SKM-1 (cell line): Measurements from ENCODE around the gene TRIP12.
"Not testable (repeated sequence)": the region's sequence is repeated elsewhere in the genome, so short reads cannot be mapped to it uniquely, and the experiment has no call there.

ENCODE experiments used
- DNase-seq: peaks from one replicate; lab custom pipeline; 2025; ENCODE audit not compliant: unreplicated experiment; lab: John Stamatoyannopoulos, UW

TRIP12 gene

DNA sequence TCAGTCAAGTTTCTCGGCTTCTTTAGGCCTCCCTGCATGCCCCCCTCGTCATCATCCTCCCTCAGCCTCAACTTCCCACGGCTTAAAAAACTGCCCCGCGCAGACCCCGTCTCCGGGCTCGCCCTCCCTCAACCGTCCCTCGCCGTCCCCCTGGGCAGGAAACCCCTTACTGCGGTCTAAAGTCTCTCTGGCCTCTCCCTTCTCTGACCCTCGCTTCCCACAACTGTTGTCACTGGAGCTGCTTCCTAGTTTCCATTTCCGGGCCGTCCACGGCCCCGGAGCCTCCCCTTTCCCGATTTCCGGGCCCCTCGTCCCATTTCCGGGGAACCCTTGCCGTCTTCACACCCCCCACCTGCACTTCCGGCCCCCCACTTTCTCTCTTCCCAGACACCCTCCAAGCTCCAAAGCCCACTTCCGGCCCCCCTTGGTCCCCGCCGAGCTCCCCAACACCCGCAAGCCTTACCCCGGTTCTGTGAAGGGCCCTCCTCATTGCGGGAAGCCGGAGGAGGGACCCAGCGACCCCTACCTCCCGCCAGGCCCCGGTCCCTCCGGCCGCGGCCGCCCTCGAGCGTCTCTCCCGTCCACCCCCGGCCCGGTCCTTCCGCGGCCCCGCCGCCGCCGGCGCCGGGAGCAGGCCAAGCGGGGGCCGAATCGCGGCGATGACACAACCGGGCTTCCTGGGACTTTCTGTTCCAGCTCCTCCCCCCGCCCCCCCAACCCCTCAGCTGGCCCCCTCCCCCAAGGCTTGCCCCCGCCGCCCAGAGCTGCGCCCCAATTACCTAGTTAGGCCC lies 513 bp downstream of the TRIP12 start:
- DNase-seq = no peak

DNA sequence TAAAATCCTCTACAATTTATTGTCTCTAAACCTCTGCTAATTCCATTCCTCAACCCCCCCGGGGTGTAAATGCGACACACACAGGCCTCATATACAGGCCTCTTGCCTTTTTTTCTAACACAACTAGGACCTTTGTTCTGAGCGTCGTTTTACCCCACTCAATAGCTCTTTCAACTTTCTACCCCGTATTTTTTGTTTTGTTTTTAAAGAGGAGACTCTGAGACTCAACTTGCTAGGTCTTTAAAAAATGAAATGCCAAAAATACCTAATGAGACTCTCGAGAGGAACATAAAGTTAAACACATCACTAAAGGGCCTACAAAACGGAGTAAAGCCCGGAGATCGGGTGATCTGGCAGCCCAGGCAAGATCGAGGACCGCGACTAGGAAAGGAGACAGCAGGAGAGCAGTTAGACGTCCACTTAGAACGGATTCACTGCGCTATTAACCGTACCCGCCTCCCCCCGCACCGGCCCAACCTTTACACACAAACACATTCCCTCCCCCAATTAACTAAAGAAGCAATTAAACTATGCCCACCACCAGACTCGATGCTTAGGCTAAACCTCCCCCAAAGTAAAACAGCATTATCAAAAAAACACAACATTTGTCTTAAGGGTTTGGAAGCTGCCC lies 1.7 kb downstream of the TRIP12 start:
- DNase-seq = no peak

GRCh38 chr2:229917793-229918192 lies 4.0 kb downstream of the TRIP12 start:
- no peak for DNase-seq

GRCh38 chr2:229914171-229914570 lies 7.6 kb downstream of the TRIP12 start:
- DNase-seq = no peak

GRCh38 chr2:229910832-229911412 lies 10.9 kb downstream of the TRIP12 start:
- DNase-seq = no peak

DNA sequence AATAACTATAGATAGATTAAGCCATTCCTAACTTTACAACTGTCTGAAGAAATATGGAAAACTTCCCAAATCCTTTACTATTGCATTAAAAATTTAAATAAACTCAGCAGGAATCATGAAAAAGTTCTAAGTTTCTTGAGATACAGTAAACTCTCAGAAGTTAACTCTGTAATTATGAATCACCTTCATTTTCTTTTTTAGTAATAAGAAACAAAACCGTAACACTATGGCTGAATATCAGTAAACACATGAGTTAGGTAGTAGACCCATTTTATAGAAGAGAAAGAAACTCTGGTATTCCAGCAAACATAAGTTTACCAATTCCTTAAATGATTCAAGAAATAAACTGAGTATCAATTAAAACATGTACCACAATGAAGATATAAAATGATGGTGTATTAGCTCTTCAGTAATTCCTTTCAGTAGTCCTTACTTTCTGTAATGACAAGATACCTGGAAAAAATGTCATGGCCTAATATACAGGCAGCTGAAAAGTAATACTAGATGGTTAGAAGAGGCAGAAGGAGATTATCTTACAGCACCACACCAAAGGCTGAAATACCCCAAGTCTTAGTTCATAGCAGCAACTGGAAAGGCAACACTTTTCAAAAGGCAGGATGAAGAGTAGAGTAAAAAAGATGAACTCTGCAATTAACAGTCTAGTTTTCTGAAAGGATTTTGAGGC lies 11.5 kb downstream of the TRIP12 start:
- no peak for DNase-seq

GRCh38 chr2:229909090-229909489 lies 12.7 kb downstream of the TRIP12 start:
- DNase-seq = no peak

GRCh38 chr2:229905601-229906000 lies 16.2 kb downstream of the TRIP12 start:
- DNase-seq = no peak

DNA sequence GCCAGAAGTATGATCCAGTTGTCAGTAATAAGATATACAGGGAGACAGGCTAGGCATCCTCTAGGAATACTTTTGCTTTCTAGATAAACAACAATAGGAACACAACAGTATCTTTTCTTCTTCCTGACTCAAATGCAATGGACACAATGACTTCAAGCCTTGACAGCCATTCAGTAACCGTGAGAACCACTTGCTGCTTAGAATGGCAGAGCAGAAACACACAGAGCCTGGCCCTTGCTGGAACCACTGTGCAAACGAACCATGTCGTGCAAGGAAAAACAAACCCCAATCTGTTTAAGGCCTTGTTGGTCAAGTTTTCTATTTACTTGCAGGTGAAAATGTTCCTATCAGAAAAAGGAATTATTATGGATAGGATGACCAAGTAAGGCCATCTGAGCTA lies 18.8 kb downstream of the TRIP12 start:
- DNase-seq = no peak

DNA sequence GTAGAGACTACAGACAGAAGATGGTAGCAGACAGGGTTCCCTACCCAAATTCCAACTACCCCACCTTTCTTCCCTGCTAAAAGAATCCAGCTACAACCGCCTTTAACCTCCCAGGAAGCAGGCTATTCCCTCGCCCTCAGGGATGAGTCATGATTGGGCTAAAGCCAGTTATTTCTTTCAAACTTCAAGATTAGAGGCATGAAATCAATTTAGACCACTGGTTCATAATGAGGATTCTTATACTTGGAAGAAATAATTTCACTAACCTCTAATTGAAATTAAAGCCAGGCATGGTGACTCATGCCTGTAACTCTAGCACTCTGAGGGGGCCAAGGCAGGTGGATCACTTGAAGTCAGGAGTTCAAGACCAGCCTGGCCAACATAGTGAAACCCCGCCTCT lies 20.0 kb downstream of the TRIP12 start:
- DNase-seq = no peak

DNA sequence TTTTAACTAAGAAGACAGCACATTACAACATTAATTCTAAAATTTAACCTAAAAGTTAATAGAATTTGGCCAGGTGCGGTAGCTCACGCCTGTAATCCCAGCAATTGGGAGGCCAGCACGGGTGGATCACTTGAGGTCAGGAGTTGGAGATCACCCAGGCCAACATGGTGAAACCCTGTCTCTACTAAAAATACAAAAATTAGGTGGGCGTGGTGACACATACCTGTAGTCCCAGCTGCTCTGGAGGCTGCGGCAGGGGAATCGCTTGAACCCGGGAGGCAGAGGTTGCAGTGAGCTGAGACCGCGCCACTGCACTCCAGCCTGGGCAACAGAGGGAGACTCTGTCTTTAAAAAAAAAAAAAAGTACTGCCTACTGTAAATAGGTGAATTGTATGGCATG lies 21.3 kb downstream of the TRIP12 start:
- DNase-seq = not testable (repeated sequence)

DNA sequence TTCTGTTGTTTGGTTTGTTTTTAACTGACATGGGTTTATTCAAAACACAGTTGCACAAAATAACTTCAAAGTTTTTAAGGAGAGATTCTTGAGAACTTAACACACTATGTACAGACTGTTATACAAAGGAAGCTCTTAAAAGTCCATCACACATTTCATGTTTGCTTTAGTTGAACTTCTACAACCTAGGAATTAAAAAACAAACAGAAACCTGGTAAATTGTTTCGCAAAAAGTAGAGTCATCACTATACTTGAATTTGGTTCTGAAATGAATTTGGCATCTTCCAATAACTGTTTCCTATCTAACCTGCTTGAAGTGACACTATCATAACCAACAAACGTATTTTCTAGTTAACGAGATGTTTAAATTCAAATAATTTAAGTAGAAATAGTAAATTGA lies 21.8 kb downstream of the TRIP12 start:
- no peak for DNase-seq

GRCh38 chr2:229899604-229900003 lies 22.2 kb downstream of the TRIP12 start:
- no peak for DNase-seq

DNA sequence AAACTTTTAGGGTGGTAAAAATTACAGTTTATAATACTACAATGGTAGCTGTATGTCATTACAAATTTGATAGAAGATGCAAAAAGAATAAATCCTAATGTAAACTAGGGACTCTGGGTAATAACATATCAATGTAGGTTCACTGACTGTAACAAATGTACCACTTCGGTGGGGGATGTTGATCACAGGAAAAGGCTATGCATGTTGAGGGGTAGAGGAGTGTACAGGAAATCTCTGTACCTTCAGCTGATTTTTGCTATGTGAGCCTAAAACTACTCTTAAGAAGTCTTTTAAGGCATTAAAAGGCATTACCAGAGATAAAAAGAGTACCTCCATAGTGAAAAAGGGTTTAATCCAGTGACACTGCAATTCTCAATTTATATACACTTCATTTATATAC lies 25.0 kb downstream of the TRIP12 start:
- DNase-seq = no peak

GRCh38 chr2:229889023-229889422 lies 32.8 kb downstream of the TRIP12 start:
- no peak for DNase-seq

DNA sequence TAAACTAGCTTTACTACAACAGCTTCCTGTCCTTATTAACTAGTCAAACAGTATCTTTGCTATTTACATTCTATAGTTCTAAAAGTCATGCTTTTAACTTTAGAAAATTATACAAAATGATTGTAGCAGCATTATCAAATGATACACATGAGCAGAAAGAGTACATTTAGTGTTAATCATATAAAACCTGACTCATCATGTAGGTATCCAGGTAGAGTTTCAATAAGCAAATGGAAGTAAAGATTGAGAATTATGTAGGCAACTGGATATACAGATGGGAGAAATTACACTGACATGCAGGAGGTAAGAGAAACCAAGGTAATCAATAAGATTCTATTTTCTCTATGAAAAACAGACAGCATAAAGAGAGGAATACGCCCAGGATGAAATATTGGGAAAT lies 33.8 kb downstream of the TRIP12 start:
- DNase-seq = no peak

DNA sequence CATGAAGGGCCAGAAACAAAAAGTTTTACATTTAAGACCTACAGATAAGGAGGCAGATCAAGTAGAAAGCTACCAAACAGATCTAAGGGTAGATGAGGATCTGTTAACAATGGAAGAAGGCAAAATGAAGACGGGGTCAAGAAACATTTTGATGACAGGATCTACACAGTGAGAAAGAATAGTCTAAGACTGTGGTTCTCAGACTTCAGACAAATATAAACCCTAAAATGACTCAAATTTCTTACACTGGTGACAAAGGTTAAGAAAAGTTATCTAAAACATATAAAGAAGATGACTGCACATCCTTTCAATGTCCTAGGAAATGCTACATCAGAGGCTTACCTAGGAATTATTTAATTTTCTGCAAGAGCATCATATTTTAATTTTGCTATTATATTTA lies 34.4 kb downstream of the TRIP12 start:
- DNase-seq = no peak

DNA sequence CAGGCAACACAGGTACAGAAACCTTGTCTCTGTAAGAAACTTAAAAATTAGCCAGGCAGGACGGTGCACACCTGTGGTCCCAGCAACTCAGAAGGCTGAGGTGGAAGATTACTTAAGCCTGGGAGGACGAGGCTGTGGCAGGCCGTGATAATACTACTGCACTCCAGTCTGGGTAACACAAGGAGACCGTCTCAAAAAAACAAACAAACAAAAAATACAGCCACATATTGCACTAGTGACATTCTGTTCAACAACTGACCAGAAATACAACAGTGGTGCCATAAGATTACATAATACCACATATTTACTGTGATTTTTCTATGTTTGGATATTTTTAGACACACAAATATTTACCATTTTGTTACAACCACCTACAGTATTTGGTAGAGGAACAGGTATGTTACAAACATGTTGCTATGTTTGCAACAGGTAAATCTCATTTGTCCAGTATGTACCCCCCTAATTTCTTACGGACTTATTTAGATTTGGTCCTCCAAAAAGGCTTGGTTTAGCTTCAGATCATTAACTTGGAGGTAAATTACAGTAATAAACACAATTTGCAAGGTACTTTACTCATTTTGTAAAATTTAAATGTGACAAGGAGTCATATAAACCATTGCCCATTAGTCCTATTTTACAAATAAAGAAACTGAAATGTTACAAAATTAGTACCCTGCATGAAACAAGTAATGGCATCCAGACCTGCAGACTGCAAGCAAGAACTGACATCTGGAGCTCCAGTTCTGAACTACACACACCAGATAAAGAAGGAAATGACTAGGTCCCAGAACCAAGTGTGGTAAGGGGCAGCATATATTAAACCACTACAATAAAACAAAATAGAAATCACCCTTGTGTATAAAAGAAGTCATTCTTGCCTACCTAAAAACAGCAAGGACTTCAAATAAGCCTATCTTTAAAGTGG lies 36.8 kb downstream of the TRIP12 start:
- no peak for DNase-seq

- DNase-seq = no peak
Observed at GRCh38 chr2:229882583-229882982, 39.2 kb downstream of the TRIP12 start.

DNA sequence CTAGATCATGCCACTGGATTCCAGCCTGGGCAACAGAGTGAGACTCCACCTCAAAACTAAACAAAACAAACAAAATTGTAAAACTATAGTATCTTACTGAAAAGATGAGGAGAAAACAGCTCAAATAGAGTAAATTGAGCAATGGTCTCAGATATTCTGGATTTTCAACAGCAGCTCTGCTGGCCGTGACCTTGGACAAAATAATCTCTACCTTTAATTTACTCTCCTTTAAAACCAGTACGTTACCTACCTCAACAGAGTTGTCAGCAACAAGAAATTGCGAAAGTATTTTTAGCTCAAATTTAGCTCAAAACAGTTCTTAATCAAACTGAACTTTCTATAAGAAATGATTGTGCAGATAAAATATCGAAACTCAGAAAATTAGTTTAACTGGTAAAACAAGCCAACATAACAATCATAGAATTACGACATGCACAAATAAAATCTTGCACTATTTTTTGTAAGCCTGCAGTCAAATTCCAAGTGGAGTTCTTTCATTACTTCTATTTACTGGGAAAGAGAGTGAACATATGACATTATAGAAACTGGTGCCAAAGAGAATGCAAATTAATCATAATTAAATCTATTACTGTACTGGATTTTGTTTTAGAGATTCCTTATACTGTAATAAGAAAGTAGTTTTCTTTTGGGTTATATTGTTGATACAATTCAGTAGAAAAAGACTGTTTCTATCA lies 40.8 kb downstream of the TRIP12 start:
- DNase-seq = no peak
